Measurements from ENCODE around the gene NR2F2. TPM values are rescaled to one million over a fixed set of nuclear protein-coding genes. Genes with fewer than 3 reads are reported as not detected.

Gene NR2F2
- total RNA-seq, 2 experiments from 2014 or later = not detected

- Mint-ChIP-seq H3K36me3 (peaks cover 9% of the 10 kb centered on the region), H3K9me3 (peaks cover 6% of the 10 kb centered on the region), H3K27me3 (peaks cover 77% of the 10 kb centered on the region), H3K4me3 (peak overlapping the region; percentile 70), H3K4me1 (peaks cover 14% of the 10 kb centered on the region), H3K27ac (peak overlapping the region; percentile 72)
- peak; percentile 34 for DNase-seq
- POLR2A ChIA-PET = no interaction called here
- no peak for ATAC-seq (ENCODE audit: low read depth)
Measured at GRCh38 chr15:96331945-96332636, 1.6 kb downstream of the NR2F2 start.

- Mint-ChIP-seq H3K27me3 (peaks cover 77% of the 10 kb centered on the region), H3K9me3 (peaks cover 6% of the 10 kb centered on the region), H3K36me3 (peaks cover 9% of the 10 kb centered on the region), H3K4me3 (peak overlapping the region; percentile 57), H3K4me1 (peaks cover 14% of the 10 kb centered on the region), H3K27ac (peak overlapping the region; percentile 72)
- DNase-seq (no peak), ATAC-seq (ENCODE audit: low read depth) (no peak)
- POLR2A ChIA-PET = no interaction called here
Measured at GRCh38 chr15:96332637-96333121, 2.2 kb downstream of the NR2F2 start.

- Mint-ChIP-seq H3K36me3 (peaks cover 9% of the 10 kb centered on the region), H3K9me3 (peaks cover 6% of the 10 kb centered on the region), H3K27me3 (peaks cover 77% of the 10 kb centered on the region), H3K4me1 (peaks cover 14% of the 10 kb centered on the region), H3K4me3 (peak overlapping the region; percentile 57), H3K27ac (peak overlapping the region; percentile 78)
- DNase-seq (peak; percentile 42), ATAC-seq (ENCODE audit: low read depth) (no peak)
- POLR2A ChIA-PET = no interaction called here
Measured at GRCh38 chr15:96333131-96334016, 2.9 kb downstream of the NR2F2 start.

GRCh38 chr15:96334017-96334704 lies 3.7 kb downstream of the NR2F2 start:
- Mint-ChIP-seq H3K36me3 (peaks cover 9% of the 10 kb centered on the region), H3K9me3 (peaks cover 6% of the 10 kb centered on the region), H3K27me3 (peaks cover 76% of the 10 kb centered on the region), H3K27ac (no peak overlapping the region), H3K4me1 (peaks cover 14% of the 10 kb centered on the region), H3K4me3 (no peak overlapping the region)
- POLR2A ChIA-PET = no interaction called here
- ATAC-seq (ENCODE audit: low read depth) = no peak
- DNase-seq = no peak

DNA sequence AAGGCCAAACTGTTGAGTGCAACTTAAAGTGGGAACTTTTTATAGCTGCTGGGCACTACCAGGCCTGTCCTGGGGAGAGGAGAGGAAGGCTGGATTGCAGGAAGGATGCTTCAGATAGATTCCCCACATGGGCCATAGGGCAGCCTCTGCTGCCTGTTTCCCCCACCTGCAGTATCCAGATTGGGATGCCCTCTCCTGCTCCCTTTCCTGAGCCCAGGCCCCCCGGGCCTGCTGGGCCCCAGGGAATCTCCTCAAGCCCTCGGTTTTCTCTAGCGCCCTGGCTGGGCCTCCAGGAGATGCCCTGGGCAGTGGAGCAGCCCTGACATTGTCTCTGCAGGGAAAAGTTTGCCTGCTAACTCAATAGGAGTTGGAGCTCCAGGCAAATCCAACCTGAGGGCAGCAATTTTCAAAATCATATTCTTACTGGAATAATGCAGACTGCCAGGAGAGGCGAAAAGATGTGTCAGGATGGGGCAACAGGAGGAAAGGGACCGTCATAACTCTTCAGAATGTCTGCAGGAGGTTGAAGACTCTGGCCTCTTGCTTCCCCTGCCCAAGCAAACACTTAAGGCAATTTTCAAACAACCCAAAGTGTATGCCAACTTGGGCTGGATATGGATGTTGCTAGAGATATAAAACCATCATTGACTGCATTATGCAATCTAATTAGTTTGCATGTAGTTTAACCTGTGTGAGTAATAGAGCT lies 4.4 kb downstream of the NR2F2 start:
- ATAC-seq (ENCODE audit: low read depth) (no peak), DNase-seq (no peak)
- Mint-ChIP-seq H3K4me3 (no peak overlapping the region), H3K36me3 (peaks cover 9% of the 10 kb centered on the region), H3K4me1 (peaks cover 11% of the 10 kb centered on the region), H3K27ac (no peak overlapping the region), H3K9me3 (peaks cover 3% of the 10 kb centered on the region), H3K27me3 (peaks cover 74% of the 10 kb centered on the region)
- POLR2A ChIA-PET = no interaction called here

GRCh38 chr15:96335411-96336024 lies 5.0 kb downstream of the NR2F2 start:
- Mint-ChIP-seq H3K4me3 (no peak overlapping the region), H3K9me3 (peaks cover 3% of the 10 kb centered on the region), H3K27ac (no peak overlapping the region), H3K36me3 (peaks cover 9% of the 10 kb centered on the region), H3K4me1 (peaks cover 10% of the 10 kb centered on the region), H3K27me3 (peaks cover 76% of the 10 kb centered on the region)
- POLR2A ChIA-PET = interaction anchor here (0.6 kb wide), 1 partner anchor 22 kb away, joined by 3 read pairs; no protein-coding TSS in a partner anchor
- DNase-seq (no peak), ATAC-seq (ENCODE audit: low read depth) (no peak)

- no peak for ATAC-seq (ENCODE audit: low read depth)
Measured at GRCh38 chr15:96336108-96336595, 5.7 kb downstream of the NR2F2 start.

GRCh38 chr15:96336596-96337364 lies 6.3 kb downstream of the NR2F2 start:
- POLR2A ChIA-PET = no interaction called here
- Mint-ChIP-seq H3K4me3 (no peak overlapping the region), H3K4me1 (peaks cover 5% of the 10 kb centered on the region), H3K36me3 (peaks cover 3% of the 10 kb centered on the region), H3K27me3 (peaks cover 78% of the 10 kb centered on the region), H3K9me3 (peaks cover 3% of the 10 kb centered on the region), H3K27ac (no peak overlapping the region)
- no peak for DNase-seq
- no peak for ATAC-seq (ENCODE audit: low read depth)

More at GRCh38 chr15:96336108-96336595, 5.7 kb downstream of the NR2F2 start:
- peaks cover 3% of the 10 kb centered on the region for H3K9me3 Mint-ChIP-seq
- peaks cover 7% of the 10 kb centered on the region for H3K4me1 Mint-ChIP-seq
- no peak for DNase-seq
- no peak overlapping the region for H3K4me3 Mint-ChIP-seq
- POLR2A ChIA-PET = no interaction called here
- peaks cover 77% of the 10 kb centered on the region for H3K27me3 Mint-ChIP-seq
- H3K36me3 Mint-ChIP-seq = peaks cover 5% of the 10 kb centered on the region
- H3K27ac Mint-ChIP-seq = no peak overlapping the region

- Mint-ChIP-seq H3K27ac (no peak overlapping the region), H3K27me3 (peaks cover 84% of the 10 kb centered on the region), H3K9me3 (peaks cover 3% of the 10 kb centered on the region), H3K36me3 (peaks cover 2% of the 10 kb centered on the region), H3K4me3 (no peak overlapping the region), H3K4me1 (peaks cover 5% of the 10 kb centered on the region)
- ATAC-seq (ENCODE audit: low read depth) (no peak), DNase-seq (no peak)
- POLR2A ChIA-PET = no interaction called here
Measured at GRCh38 chr15:96337365-96338023, 7.0 kb downstream of the NR2F2 start.

- peaks cover 1% of the 10 kb centered on the region for H3K9me3 Mint-ChIP-seq
- H3K27ac Mint-ChIP-seq = no peak overlapping the region
- DNase-seq = no peak
- ATAC-seq (ENCODE audit: low read depth) = no peak
- H3K36me3 Mint-ChIP-seq = no peaks in the 10 kb centered on the region
- POLR2A ChIA-PET = no interaction called here
- no peak overlapping the region for H3K4me3 Mint-ChIP-seq
- H3K4me1 Mint-ChIP-seq = peaks cover 3% of the 10 kb centered on the region
- peaks cover 86% of the 10 kb centered on the region for H3K27me3 Mint-ChIP-seq
Measured at GRCh38 chr15:96338074-96338765, 7.7 kb downstream of the NR2F2 start.
